Retina (tissue), 1 donor: Measurements from ENCODE around the gene FAM81A.
"Not testable (repeated sequence)": the region's sequence is repeated elsewhere in the genome, so short reads cannot be mapped to it uniquely, and the experiment has no call there.

Source experiments
- DNase-seq: peaks from one replicate; pipeline ENCODE4 v3.0.0-alpha.2; 2016

The FAM81A gene

DNA sequence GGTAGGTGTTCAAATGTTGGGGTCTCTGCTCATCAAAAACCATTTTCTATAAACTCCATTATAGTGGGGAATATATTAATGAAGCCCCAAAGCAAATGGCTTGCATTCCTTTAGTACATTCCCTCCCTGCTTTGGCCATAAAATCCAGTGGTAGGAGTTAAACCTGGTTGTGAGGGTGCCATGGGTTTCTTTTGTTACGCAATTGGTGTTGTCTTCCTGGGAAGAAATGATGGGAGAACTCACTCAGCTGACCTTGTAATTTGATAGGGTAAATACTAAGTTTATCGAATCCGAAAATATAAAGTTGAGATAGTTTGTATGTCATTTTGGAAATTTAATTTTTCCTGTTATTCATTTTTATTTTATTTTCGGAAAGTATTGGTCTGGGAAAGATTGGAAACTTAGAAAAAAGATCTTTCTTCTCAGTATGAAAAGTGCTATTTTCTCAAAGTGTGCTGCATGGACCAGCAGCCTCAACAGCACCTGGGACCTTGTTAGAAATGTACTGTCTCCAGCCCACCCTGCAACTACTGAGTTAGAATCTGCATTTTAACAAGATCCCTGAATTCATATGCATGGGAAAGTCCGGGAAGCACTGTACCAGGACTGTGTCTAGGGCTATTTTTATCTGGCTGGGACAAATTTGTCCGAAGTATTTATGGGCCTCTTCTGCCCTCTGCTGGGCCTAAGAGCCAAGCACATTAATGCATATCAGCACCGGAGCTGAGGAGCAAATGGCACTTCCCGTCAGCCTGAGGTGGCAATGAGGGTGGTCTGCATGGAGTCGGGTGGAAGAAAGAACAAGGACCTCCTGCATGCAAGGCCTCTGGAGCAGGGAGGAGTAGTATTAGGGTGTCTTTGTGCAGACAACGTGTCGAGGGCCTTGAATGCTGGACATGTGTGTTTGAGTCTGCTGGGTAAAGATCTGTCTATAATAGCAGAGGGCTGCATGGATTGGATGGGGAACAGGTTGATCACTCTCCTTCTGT, 54.7 kb downstream of the FAM81A start:
- DNase-seq, result peak; percentile 80

DNA sequence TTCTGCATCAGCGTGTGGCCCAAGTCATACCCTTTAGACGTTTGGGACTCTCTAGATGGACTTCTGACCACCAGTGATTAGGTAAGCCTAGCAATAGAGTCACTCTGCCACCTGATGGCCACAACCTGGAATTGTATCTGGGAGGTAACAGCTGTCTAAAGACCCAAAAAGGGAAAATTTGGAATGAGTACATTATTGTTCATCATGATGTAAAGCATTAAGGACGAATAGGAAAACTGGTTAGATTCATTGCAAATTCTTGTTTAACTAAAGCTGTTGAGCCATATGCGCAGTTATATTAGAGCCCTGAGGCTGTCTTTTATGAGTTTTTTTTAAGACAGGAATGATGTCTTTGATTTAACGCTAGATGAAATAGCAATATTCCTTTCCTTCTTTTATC, 63.6 kb downstream of the FAM81A start:
- DNase-seq, result no peak

DNA sequence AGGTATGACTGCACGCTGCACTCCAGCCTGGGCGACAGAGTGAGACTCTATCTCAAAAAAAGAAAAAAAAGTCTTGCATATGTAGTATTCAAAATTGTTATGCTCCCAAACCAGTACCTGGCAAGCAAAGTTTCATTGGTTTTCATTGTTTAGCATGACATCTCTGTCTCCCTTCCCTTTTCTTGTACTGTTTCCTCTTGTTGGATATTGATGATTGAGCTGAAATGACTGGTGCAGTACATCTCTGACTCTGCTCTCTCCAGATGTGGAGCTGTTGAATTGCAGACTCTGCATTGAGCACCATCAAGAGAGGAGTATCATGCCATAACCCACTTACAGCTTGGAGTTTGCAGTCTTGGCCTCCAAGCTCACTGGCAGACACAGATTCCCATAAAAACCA, 77.2 kb downstream of the FAM81A start:
- DNase-seq, result no peak

DNA sequence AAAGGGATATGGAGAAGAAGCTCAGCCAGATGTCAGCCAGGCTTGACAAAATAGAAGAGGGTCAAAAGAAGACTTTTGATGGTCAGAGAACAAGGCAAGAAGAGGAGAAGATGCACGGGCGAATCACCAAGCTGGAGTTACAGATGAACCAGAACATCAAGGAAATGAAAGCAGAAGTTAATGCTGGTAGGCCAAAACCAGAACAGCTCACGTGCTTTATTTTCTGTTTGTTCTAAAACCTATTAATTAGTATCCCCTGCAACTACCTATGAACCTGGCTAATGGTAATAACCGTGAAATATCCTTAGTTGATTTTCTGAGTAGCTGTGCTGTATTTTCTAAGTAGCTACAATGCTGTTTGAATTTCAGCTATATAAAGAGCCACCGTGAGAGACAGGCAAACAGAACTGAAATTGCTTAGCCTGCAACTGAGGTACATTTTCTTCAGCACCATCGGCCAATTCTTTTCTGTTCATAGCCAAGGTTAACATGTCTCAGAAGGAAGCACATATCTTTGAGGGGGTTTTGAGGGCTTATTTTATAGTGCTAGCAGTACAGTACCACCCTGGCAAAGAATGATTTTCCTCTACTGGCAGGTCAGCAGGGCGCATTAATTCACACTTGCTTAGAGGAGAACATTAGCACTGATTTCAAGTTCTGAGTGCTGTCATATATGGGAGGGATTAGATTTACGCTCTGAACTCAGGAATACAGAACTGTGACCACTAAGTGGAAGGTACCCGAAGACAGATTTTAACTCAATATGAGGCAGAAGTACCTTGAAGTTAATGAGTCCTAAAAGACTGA, 78.9 kb downstream of the FAM81A start:
- no peak for DNase-seq

DNA sequence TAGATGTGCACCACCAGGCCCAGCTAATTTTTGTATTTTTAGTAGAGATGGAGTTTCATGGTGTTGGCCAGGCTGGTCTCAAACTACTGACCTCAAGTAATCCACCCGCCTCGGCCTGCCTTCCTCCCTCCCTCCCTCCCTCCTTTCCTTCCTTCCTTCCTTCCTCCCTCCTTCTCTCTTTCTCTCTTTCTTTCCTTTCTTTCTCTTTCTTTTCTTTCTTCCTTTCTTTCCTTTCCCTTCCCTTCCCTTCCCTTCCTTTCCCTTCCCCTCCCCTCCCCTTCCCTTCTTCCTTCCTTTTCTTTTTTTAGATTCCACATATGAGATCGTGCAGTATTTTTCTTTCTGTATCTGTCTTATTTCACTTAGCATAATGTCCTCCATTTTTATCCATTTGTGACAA, 81.3 kb downstream of the FAM81A start:
- no peak for DNase-seq

DNA sequence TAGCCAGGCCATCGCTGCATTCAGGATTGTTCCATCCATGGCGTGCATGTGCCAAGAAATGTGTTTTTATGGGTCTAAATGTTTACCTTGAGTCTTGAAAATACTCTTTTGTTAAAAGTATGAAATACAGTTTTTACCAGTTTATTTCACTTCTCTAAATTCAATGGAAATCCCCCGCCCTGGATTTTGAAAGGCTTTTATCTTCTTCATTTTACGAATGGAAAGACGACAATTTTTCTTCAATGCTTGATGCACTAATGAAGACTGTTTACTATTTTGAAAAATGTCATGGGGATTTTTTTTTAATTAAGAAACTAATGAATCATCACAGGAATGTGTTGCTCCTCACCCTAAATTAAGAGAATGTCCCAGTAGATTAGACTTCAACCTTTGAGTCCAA, 83.5 kb downstream of the FAM81A start:
- DNase-seq, result no peak

DNA sequence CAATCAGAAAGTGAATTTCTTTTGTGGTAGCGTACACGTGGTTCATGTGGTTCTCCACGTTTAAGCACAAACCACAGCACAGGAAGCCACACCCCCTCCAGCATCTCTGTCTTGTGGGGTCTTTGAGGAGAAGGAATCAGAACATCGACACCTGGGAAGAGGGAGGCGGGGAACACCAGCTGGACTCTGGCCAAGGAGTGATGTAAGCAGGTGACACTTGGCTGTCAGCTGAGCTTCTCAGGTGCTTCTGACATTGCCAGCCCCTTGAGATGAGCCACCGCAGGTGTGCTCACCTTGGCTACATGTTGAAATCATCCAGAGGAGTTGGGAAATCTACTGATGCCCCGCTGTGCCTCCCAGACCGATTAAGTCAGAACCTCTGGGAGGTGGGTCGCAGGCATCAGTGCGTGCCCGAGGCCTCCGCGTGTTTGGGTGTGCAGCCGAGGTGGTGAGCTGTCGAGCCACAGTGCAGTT, 85.0 kb downstream of the FAM81A start:
- no peak for DNase-seq

DNA sequence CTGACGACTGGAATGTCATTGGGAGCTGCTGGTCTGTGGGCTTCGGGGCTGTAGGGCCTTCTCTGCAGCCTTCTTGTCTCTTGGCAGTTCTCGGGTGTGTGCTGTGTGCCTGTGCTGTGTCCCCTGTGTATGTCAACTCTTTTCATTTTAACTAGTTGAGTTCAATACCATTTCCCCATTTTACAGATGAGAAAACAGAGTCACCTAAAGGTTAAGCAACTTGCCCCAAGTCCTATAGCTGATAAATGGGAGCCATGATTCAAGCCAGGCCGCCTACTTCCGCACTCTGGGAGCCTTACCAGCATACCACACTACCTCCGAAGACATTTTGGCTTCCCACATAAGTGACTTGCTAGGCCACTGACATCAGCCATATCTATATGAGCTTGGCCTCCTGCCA, 85.7 kb downstream of the FAM81A start:
- no peak for DNase-seq

DNA sequence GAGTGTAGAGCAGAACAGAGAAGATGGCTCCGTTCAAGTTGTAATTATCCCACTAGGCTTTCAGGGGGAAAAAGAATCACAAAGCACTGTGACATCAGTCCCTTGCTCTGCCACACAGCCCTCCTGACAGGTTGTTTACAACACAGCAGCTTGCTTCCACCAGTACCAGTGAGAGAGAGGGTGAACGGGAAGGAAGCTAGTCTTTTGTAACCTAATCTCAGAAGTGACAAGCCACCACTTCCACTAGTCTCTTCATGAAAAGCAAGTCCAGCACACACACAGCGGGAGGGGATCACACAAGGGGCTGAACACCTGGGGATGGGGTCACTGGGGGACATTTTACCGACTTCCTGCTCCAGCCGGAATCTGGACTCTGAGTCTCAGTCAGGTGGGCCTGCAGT, 86.3 kb downstream of the FAM81A start:
- no peak for DNase-seq

DNA sequence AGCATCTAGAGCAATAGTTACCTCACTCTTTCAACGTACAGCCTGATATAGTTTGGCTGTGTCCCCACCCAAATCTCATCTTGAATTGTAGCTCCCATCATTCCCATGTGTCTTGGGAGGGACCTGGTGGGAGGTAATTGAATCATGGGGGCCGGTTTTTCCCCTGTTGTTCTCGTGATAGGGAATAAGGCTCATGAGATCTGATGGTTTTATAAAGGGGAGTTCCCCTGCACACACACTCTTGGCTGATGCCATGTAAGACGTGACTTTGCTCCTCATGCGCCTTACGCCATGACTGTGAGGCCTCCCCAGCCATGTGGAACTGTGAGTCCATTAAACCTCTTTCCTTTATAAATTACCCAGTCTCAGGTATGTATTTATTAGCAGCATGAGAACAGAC, 88.5 kb downstream of the FAM81A start:
- DNase-seq, result not testable (repeated sequence)

DNA sequence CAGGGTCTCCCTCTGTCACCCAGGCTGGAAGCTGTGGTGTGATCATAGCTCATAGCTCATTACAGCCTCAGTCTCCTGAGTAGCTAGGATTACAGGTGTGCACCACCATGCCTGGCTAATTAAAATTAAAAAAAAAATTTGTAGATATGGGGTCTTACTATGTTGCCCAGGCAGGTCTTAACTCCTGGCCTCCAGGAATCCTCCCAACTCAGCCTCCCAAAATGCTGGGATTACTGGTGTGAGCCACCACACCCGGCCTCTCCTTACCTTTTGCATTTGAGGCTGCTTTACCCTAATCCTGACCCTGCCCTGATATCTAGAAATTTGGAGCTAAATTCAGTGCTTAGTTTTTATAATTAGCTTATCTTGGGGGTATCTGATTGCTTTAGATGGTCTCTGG, 90.4 kb downstream of the FAM81A start:
- DNase-seq, result no peak

DNA sequence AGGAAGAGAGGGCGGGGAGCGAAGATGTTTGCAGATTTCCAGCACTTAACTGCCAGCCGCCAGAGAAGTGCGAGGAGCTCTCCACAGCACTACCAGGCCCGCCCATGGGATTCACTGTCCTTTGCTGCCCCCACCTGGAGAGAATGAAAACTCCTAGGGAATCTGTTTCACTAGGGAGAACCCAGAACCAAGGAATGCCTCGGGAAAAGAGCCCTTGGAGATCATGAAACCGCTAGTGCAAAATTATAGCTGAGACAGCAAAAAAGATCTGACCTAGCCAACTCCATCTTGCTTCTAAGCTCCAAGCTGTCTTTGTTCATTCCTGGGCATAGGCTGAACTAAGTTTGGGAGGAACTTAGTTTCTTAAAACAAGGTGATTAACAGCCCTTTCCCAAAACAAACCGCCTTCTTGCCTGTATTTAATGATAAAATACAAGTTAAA, 91.0 kb downstream of the FAM81A start:
- peak; percentile 84 for DNase-seq

DNA sequence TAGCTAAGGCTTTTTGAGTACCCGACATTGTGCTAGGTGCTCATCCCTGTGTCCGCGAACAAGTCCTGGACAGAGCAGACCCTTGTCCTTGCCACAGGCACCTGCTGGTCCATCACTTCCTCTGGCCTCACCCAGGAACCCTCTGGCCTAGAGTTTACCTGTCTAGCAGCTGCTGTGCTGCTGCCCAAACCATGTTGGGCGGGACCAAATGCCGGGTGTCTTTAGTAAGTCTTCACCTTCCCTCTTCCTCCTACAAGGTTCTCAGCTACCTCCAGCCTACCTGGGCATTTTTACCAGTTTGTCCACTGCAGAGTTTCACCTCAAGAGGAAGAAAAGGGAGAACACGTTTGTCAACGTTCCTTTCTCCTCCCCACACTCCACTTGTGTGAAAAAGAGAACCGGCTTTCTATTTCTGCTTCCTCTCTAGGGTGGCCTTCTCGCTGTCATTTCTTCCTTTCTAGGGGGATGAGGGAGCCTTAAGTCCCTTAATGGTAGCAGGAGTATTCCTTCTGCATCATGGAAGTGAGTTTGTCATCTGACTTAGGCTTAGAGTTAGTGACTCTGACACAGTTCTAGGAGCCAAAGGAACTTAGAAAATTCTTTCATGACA, 93.2 kb downstream of the FAM81A start:
- no peak for DNase-seq

DNA sequence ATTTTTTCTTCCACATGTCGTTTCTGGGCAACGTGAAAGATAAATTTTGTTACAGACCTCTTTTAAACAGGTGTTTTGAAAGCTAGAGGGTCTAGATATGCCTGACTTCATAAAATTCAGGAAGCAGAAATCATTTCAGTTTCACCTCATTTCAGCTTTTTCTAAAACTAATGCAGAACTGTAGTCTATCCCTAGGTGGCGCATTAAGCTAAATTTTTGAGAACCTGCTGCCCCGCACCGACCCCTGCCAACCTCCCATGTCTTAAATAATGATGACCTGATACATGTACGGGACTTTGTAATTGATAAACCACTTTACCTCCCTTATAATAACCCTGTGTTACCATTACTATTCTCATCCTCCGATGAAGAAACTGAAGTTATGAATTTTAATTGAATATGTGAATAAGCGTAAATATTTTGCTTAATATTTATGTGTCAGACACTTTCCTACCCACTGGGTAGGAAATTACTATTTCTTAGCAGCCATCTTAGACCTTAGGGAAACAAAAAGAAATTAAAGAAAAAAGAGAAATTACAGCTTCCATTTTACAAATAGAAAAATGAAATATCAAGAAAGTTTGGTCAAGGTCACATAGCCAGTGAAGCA, 94.9 kb downstream of the FAM81A start:
- DNase-seq, result peak; percentile 40

DNA sequence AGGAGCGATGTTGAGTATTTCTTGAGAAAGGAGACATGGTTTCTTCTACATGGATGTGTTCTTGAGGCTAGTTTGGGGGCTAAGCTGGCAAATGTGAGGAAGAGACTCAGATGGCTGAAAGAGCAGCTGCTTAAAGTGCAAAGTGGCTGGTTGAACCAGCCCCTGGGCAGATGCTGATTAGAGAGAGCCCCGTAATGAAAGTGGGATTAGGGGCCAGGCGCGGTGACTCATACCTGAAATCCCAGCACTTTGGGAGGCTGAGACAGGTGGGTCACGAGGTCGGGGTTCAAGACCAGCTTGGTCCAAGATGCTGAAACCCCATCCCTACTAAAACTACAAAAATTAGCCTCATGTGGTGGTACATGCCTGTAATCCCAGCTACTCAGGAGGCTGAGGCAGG, 98.6 kb downstream of the FAM81A start:
- DNase-seq, result no peak

DNA sequence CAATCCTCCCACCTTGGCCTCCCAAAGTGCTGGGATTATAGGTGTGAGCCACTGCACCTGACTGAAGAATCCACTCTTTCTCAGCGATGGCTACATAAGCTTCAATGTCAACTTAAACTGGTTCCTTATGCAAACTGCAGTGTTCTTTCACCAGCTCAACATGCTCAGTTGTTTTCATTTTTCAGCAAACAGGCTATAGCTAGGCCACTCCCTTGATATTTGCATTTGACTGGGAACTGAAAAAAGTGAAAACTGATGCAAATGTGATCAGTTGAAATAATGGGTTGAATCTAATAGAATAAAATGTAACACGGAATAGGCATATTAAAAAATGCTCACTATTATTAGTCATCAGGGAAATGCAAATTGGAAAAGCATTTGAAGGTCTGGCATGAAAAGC, 99.4 kb downstream of the FAM81A start:
- DNase-seq, result no peak

DNA sequence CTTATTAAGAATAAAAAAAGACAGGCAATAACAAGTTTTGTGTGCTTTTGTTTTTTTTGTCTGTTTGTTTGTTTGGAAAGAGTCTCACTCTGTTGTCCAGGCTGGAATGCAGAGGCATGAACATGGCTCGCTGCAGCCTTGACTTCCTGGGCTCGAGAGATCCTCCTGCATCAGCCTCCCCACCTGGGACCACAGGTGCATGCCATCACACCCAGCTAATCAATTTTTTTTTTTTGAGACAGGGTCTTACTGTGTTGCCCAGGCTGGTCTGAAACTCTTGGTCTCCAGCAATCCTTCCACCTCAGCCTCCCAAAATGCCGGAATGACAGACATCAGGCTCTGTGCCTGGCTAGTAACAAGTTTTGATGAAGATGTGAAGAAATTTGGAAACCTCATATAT, 100.5 kb downstream of the FAM81A start:
- DNase-seq, result no peak

DNA sequence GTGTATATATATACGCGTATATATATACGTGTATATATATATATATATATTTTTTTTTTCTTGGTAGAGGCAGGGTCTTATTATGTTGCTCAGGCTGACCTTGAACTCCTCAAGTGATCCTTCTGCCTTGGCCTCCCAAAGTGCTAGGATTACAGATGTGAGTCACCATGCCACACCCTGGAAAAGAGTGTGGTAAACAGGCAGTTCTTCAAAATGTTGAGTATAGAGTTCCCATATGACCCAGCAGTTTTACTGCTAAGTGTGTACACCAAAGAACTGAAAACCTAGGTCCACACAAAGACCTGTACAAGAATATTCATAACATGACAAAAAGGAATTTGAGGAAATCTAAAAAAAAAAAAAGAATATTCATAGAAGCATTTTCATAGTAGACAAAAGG, 101.8 kb downstream of the FAM81A start:
- no peak for DNase-seq

DNA sequence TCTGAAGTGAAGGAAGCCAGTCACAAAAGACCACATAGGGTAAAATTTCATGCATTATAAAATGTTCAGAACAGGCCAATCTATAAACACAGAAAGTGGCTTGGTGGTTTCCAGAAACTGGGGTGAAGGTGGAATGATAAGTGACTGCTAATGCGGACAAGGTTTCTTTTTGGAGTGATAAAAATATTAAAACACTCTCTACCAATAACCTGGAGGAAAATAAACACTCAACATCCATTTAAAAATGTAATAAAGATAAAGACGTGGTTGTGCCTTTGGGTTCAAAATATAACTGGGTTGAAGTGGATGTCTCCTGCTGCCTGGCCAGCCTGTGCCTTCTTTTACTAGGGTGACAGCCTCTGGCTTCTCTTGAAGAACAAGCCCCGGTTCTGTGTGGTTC, 102.7 kb downstream of the FAM81A start:
- DNase-seq, result no peak

DNA sequence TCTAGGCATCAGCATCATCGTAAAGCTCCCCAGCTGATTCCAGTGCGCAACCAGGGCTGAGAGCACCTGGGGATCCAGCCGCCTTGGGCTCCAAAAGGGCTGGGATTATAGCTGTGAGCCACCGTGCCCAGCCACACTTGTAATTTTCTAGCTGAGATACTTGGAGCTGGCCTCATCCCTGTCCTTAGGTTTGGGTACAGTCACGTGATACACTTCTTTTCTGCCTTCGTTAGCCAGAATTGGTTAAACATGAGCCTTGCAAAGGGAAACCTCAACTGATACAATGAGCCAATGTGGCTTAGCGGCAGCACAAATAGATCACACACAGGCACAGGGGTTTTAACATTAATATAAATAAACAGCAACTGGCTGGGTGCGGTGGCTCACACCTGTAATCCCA, 103.8 kb downstream of the FAM81A start:
- no peak for DNase-seq

DNA sequence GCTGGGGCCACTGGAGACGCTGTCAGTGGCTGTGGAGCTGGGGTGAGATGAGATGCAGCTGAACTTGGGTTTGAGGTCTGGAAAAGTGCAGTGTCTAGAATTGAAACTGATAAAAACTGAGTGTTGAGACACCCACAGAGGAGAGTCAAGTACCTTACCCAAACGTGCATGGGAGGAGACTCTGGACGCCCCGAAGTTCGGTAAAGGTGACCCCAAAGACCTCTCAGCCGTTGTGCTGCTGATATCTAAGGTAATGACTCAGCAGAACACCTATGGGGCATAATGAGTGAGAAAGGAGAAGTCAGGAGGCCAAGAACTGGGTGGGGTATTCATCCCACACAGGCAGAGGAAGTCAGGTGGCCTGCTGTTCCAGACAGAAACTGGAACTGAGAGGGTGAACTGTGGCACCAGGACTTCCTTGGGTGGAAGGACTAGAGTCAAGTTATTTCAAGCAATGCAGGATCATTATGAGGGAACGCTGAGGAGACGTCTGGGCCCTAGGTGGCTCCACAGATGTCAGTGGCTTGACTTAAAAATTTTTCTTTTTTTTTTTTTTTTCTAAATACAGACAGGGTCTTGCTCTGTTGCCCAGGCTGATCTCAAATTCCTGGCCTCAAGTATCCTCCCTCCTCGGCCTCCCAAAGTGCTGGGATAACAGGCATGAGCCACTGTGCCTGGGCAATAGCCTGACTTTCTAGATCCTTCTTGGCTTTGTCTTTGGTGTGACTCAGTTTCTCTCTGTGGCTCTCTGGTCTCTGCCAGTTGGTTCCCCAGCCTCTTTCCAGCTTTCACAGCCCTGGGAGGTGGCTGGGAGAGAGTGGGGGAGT, 105.9 kb downstream of the FAM81A start:
- no peak for DNase-seq

DNA sequence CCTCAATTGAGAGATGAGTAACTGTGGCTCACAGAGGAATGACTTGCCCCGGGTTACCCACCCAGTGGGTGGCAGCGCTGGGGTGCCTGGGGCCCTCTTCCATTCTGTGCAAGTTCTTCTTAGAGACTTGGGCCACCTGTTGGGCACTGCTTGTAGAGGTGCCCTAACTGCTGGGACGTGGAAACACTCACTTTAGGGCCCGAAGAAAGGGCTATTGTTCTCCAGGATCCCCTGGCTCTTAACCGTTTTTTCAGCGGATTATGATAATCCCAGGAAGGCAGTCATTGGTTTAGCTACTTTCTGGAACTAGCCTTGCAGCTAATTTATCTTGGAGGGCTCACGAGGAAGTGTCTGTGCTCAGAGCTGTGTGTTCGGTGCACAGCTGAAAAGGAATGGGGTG, 107.6 kb downstream of the FAM81A start:
- no peak for DNase-seq
